ENCODE results near the gene CLK4.

Gene CLK4

DNA sequence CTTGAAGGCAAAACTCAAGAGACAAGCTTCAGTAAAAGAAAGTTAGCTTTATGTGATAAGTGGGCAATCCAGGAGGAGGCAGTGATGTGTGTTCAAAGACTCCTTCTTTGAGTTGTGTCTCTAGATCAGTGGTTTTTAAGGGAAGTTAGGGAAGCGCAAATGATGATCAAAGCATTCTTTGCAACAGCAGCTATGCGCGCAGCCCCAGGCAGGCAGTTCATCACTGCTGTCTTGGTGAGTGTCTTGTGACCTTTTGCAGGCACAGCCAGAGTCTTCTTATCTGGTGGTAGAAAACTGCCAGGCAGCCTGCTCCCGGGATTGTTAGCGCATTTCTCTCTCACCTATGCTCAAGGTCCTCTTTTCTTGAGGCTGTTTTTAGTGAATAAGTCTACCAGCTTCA is 40.3 kb upstream of the CLK4 start:
- no peak overlapping the region for H2AFZ ChIP-seq (ENCODE audit: low read length)
- H3K4me3 ChIP-seq (ENCODE audit: low read depth, low read length, poor library complexity, severe bottlenecking): no peak overlapping the region
- no peaks in the 10 kb centered on the region for H4K20me1 ChIP-seq (ENCODE audit: insufficient read depth, low read length)
- H3K9me3 ChIP-seq (ENCODE audit: low read length): no peaks in the 10 kb centered on the region; the same call in 1 of the 2 replicates
- H3K27ac ChIP-seq (ENCODE audit: low read depth, low read length, poor library complexity, severe bottlenecking): no peak overlapping the region
- no peak overlapping the region for H3K4me2 ChIP-seq (ENCODE audit: low read length)
- H3K36me3 ChIP-seq (ENCODE audit: insufficient read depth, low read length): no peaks in the 10 kb centered on the region
- TF ChIP-seq EZH2 (IDR thresholded peaks at IDR 0.05; ENCODE audit: borderline replicate concordance, low read length): no peak
- TF ChIP-seq, protein P1, sequence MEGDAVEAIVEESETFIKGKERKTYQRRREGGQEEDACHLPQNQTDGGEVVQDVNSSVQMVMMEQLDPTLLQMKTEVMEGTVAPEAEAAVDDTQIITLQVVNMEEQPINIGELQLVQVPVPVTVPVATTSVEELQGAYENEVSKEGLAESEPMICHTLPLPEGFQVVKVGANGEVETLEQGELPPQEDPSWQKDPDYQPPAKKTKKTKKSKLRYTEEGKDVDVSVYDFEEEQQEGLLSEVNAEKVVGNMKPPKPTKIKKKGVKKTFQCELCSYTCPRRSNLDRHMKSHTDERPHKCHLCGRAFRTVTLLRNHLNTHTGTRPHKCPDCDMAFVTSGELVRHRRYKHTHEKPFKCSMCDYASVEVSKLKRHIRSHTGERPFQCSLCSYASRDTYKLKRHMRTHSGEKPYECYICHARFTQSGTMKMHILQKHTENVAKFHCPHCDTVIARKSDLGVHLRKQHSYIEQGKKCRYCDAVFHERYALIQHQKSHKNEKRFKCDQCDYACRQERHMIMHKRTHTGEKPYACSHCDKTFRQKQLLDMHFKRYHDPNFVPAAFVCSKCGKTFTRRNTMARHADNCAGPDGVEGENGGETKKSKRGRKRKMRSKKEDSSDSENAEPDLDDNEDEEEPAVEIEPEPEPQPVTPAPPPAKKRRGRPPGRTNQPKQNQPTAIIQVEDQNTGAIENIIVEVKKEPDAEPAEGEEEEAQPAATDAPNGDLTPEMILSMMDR (IDR thresholded peaks at IDR 0.05; ENCODE audit: low read length): no peak
- H3K9me2 ChIP-seq (ENCODE audit: low read depth, low read length): no peaks in the 10 kb centered on the region
- H3F3A ChIP-seq (ENCODE audit: insufficient read depth, low read length): no peaks in the 10 kb centered on the region
- no peaks in the 10 kb centered on the region for H3K27me3 ChIP-seq (ENCODE audit: insufficient read depth, low read length)
- no peaks in the 10 kb centered on the region for H3K4me1 ChIP-seq (ENCODE audit: insufficient read depth, low read length, severe bottlenecking)
- H3K79me2 ChIP-seq (ENCODE audit: insufficient read depth, low read length): no peaks in the 10 kb centered on the region
- no peak overlapping the region for H3K9ac ChIP-seq (ENCODE audit: low read length)

DNA sequence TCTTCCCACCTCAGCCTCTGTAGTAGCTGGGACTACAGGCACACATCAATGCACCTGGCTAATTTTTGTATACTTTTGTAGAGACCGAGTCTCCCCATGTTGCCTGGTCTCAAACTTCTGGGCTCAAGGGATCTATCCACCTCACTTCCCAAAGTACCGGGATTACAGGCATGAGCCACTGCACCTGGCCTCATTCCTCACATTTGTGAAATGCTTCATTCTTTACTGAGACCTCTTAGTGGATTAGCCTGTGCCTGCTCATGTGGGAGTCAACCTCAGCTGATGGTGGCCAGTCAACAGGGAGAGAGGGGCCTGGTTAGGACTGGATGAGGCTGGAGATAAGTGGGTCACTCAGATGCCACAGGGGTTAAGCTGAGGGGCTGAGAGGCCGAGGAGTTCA is 37.3 kb upstream of the CLK4 start:
- Histone ChIP-seq H2AFZ (ENCODE audit: low read length) (no peak overlapping the region), H3K9me2 (ENCODE audit: low read depth, low read length) (no peaks in the 10 kb centered on the region), H3K79me2 (ENCODE audit: insufficient read depth, low read length) (no peaks in the 10 kb centered on the region), H4K20me1 (ENCODE audit: insufficient read depth, low read length) (no peaks in the 10 kb centered on the region), H3K36me3 (ENCODE audit: insufficient read depth, low read length) (no peaks in the 10 kb centered on the region), H3K9me3 (ENCODE audit: low read length) (no peaks in the 10 kb centered on the region), H3K9ac (ENCODE audit: low read length) (no peak overlapping the region), H3K4me3 (ENCODE audit: low read depth, low read length, poor library complexity, severe bottlenecking) (no peak overlapping the region), H3K4me2 (ENCODE audit: low read length) (no peak overlapping the region), H3K27me3 (ENCODE audit: insufficient read depth, low read length) (no peaks in the 10 kb centered on the region), H3K27ac (ENCODE audit: low read depth, low read length, poor library complexity, severe bottlenecking) (no peak overlapping the region), H3K4me1 (ENCODE audit: insufficient read depth, low read length, severe bottlenecking) (no peaks in the 10 kb centered on the region), H3F3A (ENCODE audit: insufficient read depth, low read length) (no peaks in the 10 kb centered on the region)
- TF ChIP-seq EZH2 (IDR thresholded peaks at IDR 0.05; ENCODE audit: borderline replicate concordance, low read length): no peak
- TF ChIP-seq, protein P1 (IDR thresholded peaks at IDR 0.05; ENCODE audit: low read length): no peak

DNA sequence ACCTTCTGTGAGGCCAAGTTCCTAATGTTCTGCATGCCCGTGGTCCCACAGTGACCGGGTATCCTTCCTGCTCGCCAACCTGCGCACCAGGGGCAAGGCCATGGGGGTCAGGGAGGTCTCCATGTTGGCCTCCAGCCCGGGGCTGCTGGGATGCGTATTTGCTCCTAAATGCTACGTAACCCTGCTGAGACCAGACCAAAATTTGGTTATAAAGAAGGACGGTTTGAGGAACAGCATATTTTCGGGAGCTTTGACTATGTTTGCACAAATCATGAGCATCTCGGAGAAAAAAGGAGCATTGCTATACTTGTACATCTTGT is 35.7 kb upstream of the CLK4 start:
- Histone ChIP-seq H3K9ac (ENCODE audit: low read length) (no peak overlapping the region), H3K79me2 (ENCODE audit: insufficient read depth, low read length) (no peaks in the 10 kb centered on the region), H3K27me3 (ENCODE audit: insufficient read depth, low read length) (no peaks in the 10 kb centered on the region), H4K20me1 (ENCODE audit: insufficient read depth, low read length) (no peaks in the 10 kb centered on the region), H3K4me3 (ENCODE audit: low read depth, low read length, poor library complexity, severe bottlenecking) (no peak overlapping the region), H3K4me2 (ENCODE audit: low read length) (no peak overlapping the region), H3K27ac (ENCODE audit: low read depth, low read length, poor library complexity, severe bottlenecking) (no peak overlapping the region), H2AFZ (ENCODE audit: low read length) (no peak overlapping the region), H3F3A (ENCODE audit: insufficient read depth, low read length) (no peaks in the 10 kb centered on the region), H3K9me3 (ENCODE audit: low read length) (no peaks in the 10 kb centered on the region), H3K36me3 (ENCODE audit: insufficient read depth, low read length) (no peaks in the 10 kb centered on the region), H3K9me2 (ENCODE audit: low read depth, low read length) (no peaks in the 10 kb centered on the region), H3K4me1 (ENCODE audit: insufficient read depth, low read length, severe bottlenecking) (no peaks in the 10 kb centered on the region)
- TF ChIP-seq, protein P1 (IDR thresholded peaks at IDR 0.05; ENCODE audit: low read length): no peak
